Esophagus (tissue), 2 donors: ENCODE measurements around the gene PABPC3. TPM values are rescaled to one million over a fixed set of nuclear protein-coding genes. Genes with fewer than 3 reads are reported as not detected.

Source experiments
- H3K27ac ChIP-seq, 2 donors: one replicate each; pipeline ENCODE4 v1.5.1; 2013; ENCODE audit warnings: low read depth in 2 of 2, mild to moderate bottlenecking in 2 of 2, inconsistent platforms in 1 of 2, low read length in 1 of 2, moderate library complexity in 1 of 2
- H3K27me3 ChIP-seq, 2 donors: one replicate each; pipeline ENCODE4 v1.6.1; 2013; ENCODE audit warnings: low read length in 2 of 2, control low read depth in 1 of 2, mild to moderate bottlenecking in 1 of 2; ENCODE audit not compliant: insufficient read depth in 2 of 2, control insufficient read depth in 1 of 2
- H3K36me3 ChIP-seq, 2 donors: one replicate each; pipeline ENCODE4 v1.6.1; 2013; ENCODE audit warnings: low read length in 1 of 2; ENCODE audit not compliant: control insufficient read depth in 2 of 2, insufficient read depth in 2 of 2
- H3K4me1 ChIP-seq, 2 donors: one replicate each; pipeline ENCODE4 v1.6.1; 2013; ENCODE audit warnings: low read length in 1 of 2; ENCODE audit not compliant: control insufficient read depth in 2 of 2, insufficient read depth in 2 of 2
- H3K4me3 ChIP-seq, 2 donors: one replicate each; pipeline ENCODE4 v1.5.1; 2013; ENCODE audit warnings: low read length in 2 of 2, mild to moderate bottlenecking in 2 of 2, low read depth in 1 of 2, moderate library complexity in 1 of 2
- H3K9me3 ChIP-seq, 2 donors: one replicate each; pipeline ENCODE4 v1.6.1; 2013; ENCODE audit warnings: mild to moderate bottlenecking in 2 of 2, low read depth in 1 of 2, low read length in 1 of 2, moderate library complexity in 1 of 2; ENCODE audit not compliant: control insufficient read depth in 2 of 2, insufficient read depth in 1 of 2
- WGBS, 2 donors: extraction: QIAGEN DNeasy Blood & Tissue Kit; methylation state at CpG; one replicate each; pipeline ENCODE4 v1.1.7; 2013; 5-methylcytosine and 5-hydroxymethylcytosine counted together
- polyA plus RNA-seq, 2 donors: library from polyadenylated mRNA; stranded (reverse); fragments of 200-250 nt; gene quantifications; one replicate each; pipeline ENCODE4 v1.2.3, GENCODE V29; 2013
- donor health status: healthy with polysubstance abuse.
- donor health status: Bipolar disorder and iron deficiency.

PABPC3 gene
- polyA plus RNA-seq, 2 donors: 0.16 to 0.20 TPM

GRCh38 chr13:25132751-25133390 lies 36.9 kb downstream of the PABPC3 start:
- H3K4me3 ChIP-seq: no peak overlapping the region
- 71 to 72% methylated on average over 5 of the region's 5 CpGs for WGBS, 2 donors

GRCh38 chr13:25135896-25136295 lies 40.0 kb downstream of the PABPC3 start:
- WGBS, 2 donors: 79 to 86% methylated on average over 4 of the region's 4 CpGs
- no peaks in the 10 kb centered on the region for H3K36me3 ChIP-seq
- no peaks in the 10 kb centered on the region for H3K4me1 ChIP-seq
- no peak overlapping the region for H3K27ac ChIP-seq
- no peaks in the 10 kb centered on the region for H3K9me3 ChIP-seq
- H3K4me3 ChIP-seq: no peak overlapping the region
- no peaks in the 10 kb centered on the region for H3K27me3 ChIP-seq

More at GRCh38 chr13:25132751-25133390, 36.9 kb downstream of the PABPC3 start:
- no peaks in the 10 kb centered on the region for H3K27me3 ChIP-seq
- no peak overlapping the region for H3K27ac ChIP-seq
- no peaks in the 10 kb centered on the region for H3K36me3 ChIP-seq
- no peaks in the 10 kb centered on the region for H3K4me1 ChIP-seq
- H3K9me3 ChIP-seq: no peaks in the 10 kb centered on the region

GRCh38 chr13:25136880-25137787 lies 41.2 kb downstream of the PABPC3 start:
- Histone ChIP-seq H3K4me3 (no peak overlapping the region), H3K9me3 (no peaks in the 10 kb centered on the region), H3K27me3 (no peaks in the 10 kb centered on the region), H3K4me1 (no peaks in the 10 kb centered on the region), H3K27ac (no peak overlapping the region), H3K36me3 (no peaks in the 10 kb centered on the region)
- 20 to 31% methylated on average over 15 of the region's 15 CpGs for WGBS, 2 donors

GRCh38 chr13:25137788-25138115 lies 41.8 kb downstream of the PABPC3 start:
- no peak overlapping the region for H3K27ac ChIP-seq
- no peaks in the 10 kb centered on the region for H3K4me1 ChIP-seq
- H3K9me3 ChIP-seq: no peaks in the 10 kb centered on the region
- H3K27me3 ChIP-seq: no peaks in the 10 kb centered on the region
- no peaks in the 10 kb centered on the region for H3K36me3 ChIP-seq
- H3K4me3 ChIP-seq: no peak overlapping the region
- 60 to 65% methylated on average over 3 of the region's 3 CpGs for WGBS, 2 donors

- 80 to 85% methylated on average over 5 of the region's 5 CpGs for WGBS, 2 donors
- no peaks in the 10 kb centered on the region for H3K27me3 ChIP-seq
Observed at GRCh38 chr13:25141042-25141441, 45.1 kb downstream of the PABPC3 start.

GRCh38 chr13:25143706-25144105 lies 47.8 kb downstream of the PABPC3 start:
- no peaks in the 10 kb centered on the region for H3K27me3 ChIP-seq
- no peaks in the 10 kb centered on the region for H3K36me3 ChIP-seq
- 79 to 82% methylated on average over 7 of the region's 7 CpGs for WGBS, 2 donors
- no peaks in the 10 kb centered on the region for H3K4me1 ChIP-seq
- no peak overlapping the region for H3K4me3 ChIP-seq
- H3K27ac ChIP-seq: no peak overlapping the region
- no peaks in the 10 kb centered on the region for H3K9me3 ChIP-seq

More at GRCh38 chr13:25141042-25141441, 45.1 kb downstream of the PABPC3 start:
- Histone ChIP-seq H3K27ac (no peak overlapping the region), H3K9me3 (no peaks in the 10 kb centered on the region), H3K4me3 (no peak overlapping the region), H3K4me1 (no peaks in the 10 kb centered on the region), H3K36me3 (no peaks in the 10 kb centered on the region)

GRCh38 chr13:25147638-25148401 lies 51.9 kb downstream of the PABPC3 start:
- Histone ChIP-seq H3K4me3 (no peak overlapping the region), H3K36me3 (no peaks in the 10 kb centered on the region), H3K4me1 (no peaks in the 10 kb centered on the region), H3K9me3 (no peaks in the 10 kb centered on the region), H3K27ac (no peak overlapping the region), H3K27me3 (no peaks in the 10 kb centered on the region)
- 60 to 73% methylated on average over 4 of the region's 4 CpGs for WGBS, 2 donors

GRCh38 chr13:25148402-25148771 lies 52.5 kb downstream of the PABPC3 start:
- Histone ChIP-seq H3K27ac (no peak overlapping the region), H3K4me3 (no peak overlapping the region), H3K36me3 (no peaks in the 10 kb centered on the region), H3K4me1 (no peaks in the 10 kb centered on the region), H3K27me3 (no peaks in the 10 kb centered on the region), H3K9me3 (no peaks in the 10 kb centered on the region)
- 93 to 94% methylated on average over 5 of the region's 5 CpGs for WGBS, 2 donors
